Natural killer cell (primary cell): ENCODE measurements around the gene CTNND1. TPM values are rescaled to one million over a fixed set of nuclear protein-coding genes. Genes with fewer than 3 reads are reported as not detected.
"Not testable (repeated sequence)": the region's sequence is repeated elsewhere in the genome, so short reads cannot be mapped to it uniquely, and the experiment has no call there.

ENCODE experiments used
- ATAC-seq, 3 donors: fragments of 150-1000 bp in 2 of 3; fragments of 200-7000 bp in 1 of 3; cut with Tn5 transposase; 1 replicate in 1 of 3; 2 replicates in 2 of 3; pipeline ENCODE4 v1.10.0; 2021; ENCODE audit warnings: mild to moderate bottlenecking in 2 of 3, moderate library complexity in 2 of 3
- DNase-seq, 2 donors: peaks; one replicate each; pipeline versions ENCODE4 v3.0.0 to v3.0.0-alpha.2; 2013 to 2021; ENCODE audit warnings: mixed read lengths in 1 of 2
- H3K27ac ChIP-seq: one replicate; pipeline ENCODE4 v1.5.1; 2013; ENCODE audit warnings: mild to moderate bottlenecking, low read length
- H3K27me3 ChIP-seq: one replicate; pipeline ENCODE4 v1.6.1; 2013; ENCODE audit warnings: low read length; ENCODE audit not compliant: control insufficient read depth, insufficient read depth
- H3K36me3 ChIP-seq: one replicate; pipeline ENCODE4 v1.6.1; 2013; ENCODE audit warnings: low read length; ENCODE audit not compliant: control insufficient read depth, insufficient read depth
- H3K4me1 ChIP-seq: one replicate; pipeline ENCODE4 v1.6.1; 2013; ENCODE audit warnings: low read length; ENCODE audit not compliant: control insufficient read depth, insufficient read depth
- H3K4me3 ChIP-seq: one replicate; pipeline ENCODE4 v1.5.1; 2013; ENCODE audit warnings: low read length
- H3K9me3 ChIP-seq: one replicate; pipeline ENCODE4 v1.6.1; 2013; ENCODE audit warnings: low read length; ENCODE audit not compliant: control insufficient read depth, insufficient read depth
- H3K27ac Mint-ChIP-seq, 2 donors: one replicate each; pipeline ENCODE4 v1.8.0; 2022; ENCODE audit warnings: mild to moderate bottlenecking in 2 of 2, mixed read lengths in 2 of 2, moderate library complexity in 1 of 2
- H3K27me3 Mint-ChIP-seq, 2 donors: one replicate each; pipeline ENCODE4 v1.8.0; 2022; ENCODE audit warnings: low read depth in 2 of 2, mixed read lengths in 2 of 2
- H3K36me3 Mint-ChIP-seq: one replicate; pipeline ENCODE4 v1.8.0; 2022; ENCODE audit warnings: mixed read lengths
- H3K4me1 Mint-ChIP-seq, 2 donors: one replicate each; pipeline ENCODE4 v1.8.0; 2022; ENCODE audit warnings: mixed read lengths in 2 of 2
- H3K4me3 Mint-ChIP-seq: one replicate; pipeline ENCODE4 v1.8.0; 2022; ENCODE audit warnings: mild to moderate bottlenecking, moderate library complexity, mixed read lengths
- H3K9me3 Mint-ChIP-seq, 2 donors: one replicate each; pipeline ENCODE4 v1.8.0; 2022; ENCODE audit warnings: mixed read lengths in 2 of 2
- CTCF ChIP-seq: fragments of 200-600 bp; IDR thresholded peaks from one replicate; pipeline ENCODE4 v1.8.0; 2022; ENCODE audit warnings: antibody characterized with exemption
- WGBS: methylation state at CpG from one replicate; pipeline ENCODE4 v1.1.7; 2013; ENCODE audit warnings: missing lambda C conversion rate; ENCODE audit not compliant: insufficient coverage; 5-methylcytosine and 5-hydroxymethylcytosine counted together
- intact Hi-C: fragments of 100-400 bp; cut with micrococcal nuclease; formaldehyde crosslinking; loops from one replicate; pipeline ENCODE4 v1.14.2; 2022
- total RNA-seq, 4 donors: library from RNA; stranded (reverse); fragments of 120-200 nt in 1 of 4; gene quantifications; one replicate each; pipeline versions ENCODE4 v1.2.3 to v1.2.4, GENCODE V29; 2013 to 2022

Gene CTNND1
- total RNA-seq, 3 donors from 2014 or later (not counting 1 experiment from before 2014, with no cell fraction given) = 17.1 to 17.7 (median 17.3) TPM

GRCh38 chr11:57819252-57819979 is 57.8 kb downstream of the CTNND1 start:
- H3K9me3 Mint-ChIP-seq = no peaks in the 10 kb centered on the region
- 85% methylated on average over 3 of the region's 7 CpGs for WGBS
- ATAC-seq (no peak), DNase-seq (no peak)
- no peaks in the 10 kb centered on the region for H3K27me3 ChIP-seq
- no peak for TF ChIP-seq CTCF
- no peaks in the 10 kb centered on the region for H3K9me3 ChIP-seq
- H3K4me1 Mint-ChIP-seq = no peaks in the 10 kb centered on the region
- H3K27ac ChIP-seq = no peak overlapping the region
- no peak overlapping the region for H3K27ac Mint-ChIP-seq
- H3K36me3 ChIP-seq = peaks cover 19% of the 10 kb centered on the region
- no peaks in the 10 kb centered on the region for H3K4me1 ChIP-seq
- no peaks in the 10 kb centered on the region for H3K36me3 Mint-ChIP-seq
- H3K4me3 Mint-ChIP-seq = no peak overlapping the region
- intact Hi-C loops = no loop called here
- no peak overlapping the region for H3K4me3 ChIP-seq
- H3K27me3 Mint-ChIP-seq = peaks cover 4 to 8% of the 10 kb centered on the region in 2 donors

- H3K9me3 Mint-ChIP-seq = no peaks in the 10 kb centered on the region
- no peak overlapping the region for H3K4me3 Mint-ChIP-seq
- H3K4me1 Mint-ChIP-seq = no peaks in the 10 kb centered on the region
- Histone ChIP-seq H3K4me1 (no peaks in the 10 kb centered on the region), H3K27ac (no peak overlapping the region), H3K4me3 (no peak overlapping the region), H3K27me3 (no peaks in the 10 kb centered on the region), H3K36me3 (no peaks in the 10 kb centered on the region), H3K9me3 (no peaks in the 10 kb centered on the region)
- H3K27ac Mint-ChIP-seq = no peak overlapping the region
- intact Hi-C loops = no loop called here
- ATAC-seq (no peak), DNase-seq (no peak)
- TF ChIP-seq CTCF = no peak
- H3K27me3 Mint-ChIP-seq = peaks cover 4 to 15% of the 10 kb centered on the region in 2 donors
- no peaks in the 10 kb centered on the region for H3K36me3 Mint-ChIP-seq
- 88% methylated on average over 1 of the region's 1 CpG for WGBS
Observed at GRCh38 chr11:57823859-57824258, 62.3 kb downstream of the CTNND1 start.

GRCh38 chr11:57834852-57835251 is 73.2 kb downstream of the CTNND1 start:
- no peak for DNase-seq
- H3K36me3 Mint-ChIP-seq = no peaks in the 10 kb centered on the region
- Histone ChIP-seq H3K4me1 (no peaks in the 10 kb centered on the region), H3K4me3 (no peak overlapping the region), H3K27ac (no peak overlapping the region), H3K27me3 (peaks cover 3% of the 10 kb centered on the region), H3K9me3 (no peaks in the 10 kb centered on the region), H3K36me3 (no peaks in the 10 kb centered on the region)
- no peak overlapping the region for H3K4me3 Mint-ChIP-seq
- ATAC-seq = no peak
- no peaks in the 10 kb centered on the region for H3K9me3 Mint-ChIP-seq
- intact Hi-C loops = no loop called here
- no peak for TF ChIP-seq CTCF
- H3K27ac Mint-ChIP-seq = no peak overlapping the region
- WGBS = 86% methylated on average over 1 of the region's 1 CpG
- no peaks in the 10 kb centered on the region for H3K4me1 Mint-ChIP-seq
- peaks cover 16 to 34% of the 10 kb centered on the region in 2 donors for H3K27me3 Mint-ChIP-seq

GRCh38 chr11:57838609-57839008 is 77.0 kb downstream of the CTNND1 start:
- intact Hi-C loops, H3K36me3 ChIP-seq, H3K4me3 Mint-ChIP-seq, ATAC-seq, H3K4me1 ChIP-seq, H3K9me3 Mint-ChIP-seq, H3K36me3 Mint-ChIP-seq, DNase-seq, H3K27ac ChIP-seq, H3K4me3 ChIP-seq, H3K4me1 Mint-ChIP-seq, H3K27me3 ChIP-seq, H3K9me3 ChIP-seq, H3K27ac Mint-ChIP-seq: not testable (repeated sequence)
- 77% methylated on average over 1 of the region's 3 CpGs for WGBS
- peaks cover 8 to 18% of the 10 kb centered on the region in 2 donors for H3K27me3 Mint-ChIP-seq
